ENCODE measurements around the gene RPS21.

Gene RPS21

GRCh38 chr20:62378215-62378614 is 8.7 kb upstream of the RPS21 start:
- DNase-seq (ENCODE audit: low spot score), result no peak

GRCh38 chr20:62381202-62381797 is 5.6 kb upstream of the RPS21 start:
- no peak for DNase-seq (ENCODE audit: low spot score)

- DNase-seq (ENCODE audit: low spot score), result no peak
These were observed 5.1 kb upstream of the RPS21 start for GRCh38 chr20:62381842-62382241.

- peak; percentile 72 for DNase-seq (ENCODE audit: low spot score)
These were observed 4.4 kb upstream of the RPS21 start for GRCh38 chr20:62382306-62383198.

GRCh38 chr20:62387219-62387913 is 463 bp downstream of the RPS21 start:
- DNase-seq (ENCODE audit: low spot score), result no peak

GRCh38 chr20:62387933-62388635 is 1.2 kb downstream of the RPS21 start:
- DNase-seq (ENCODE audit: low spot score), result no peak

GRCh38 chr20:62388839-62389600 is 2.1 kb downstream of the RPS21 start:
- DNase-seq (ENCODE audit: low spot score), result no peak

GRCh38 chr20:62389601-62390087 is 2.7 kb downstream of the RPS21 start:
- DNase-seq (ENCODE audit: low spot score), result no peak

GRCh38 chr20:62390317-62391164 is 3.6 kb downstream of the RPS21 start:
- no peak for DNase-seq (ENCODE audit: low spot score)

GRCh38 chr20:62391165-62392076 is 4.5 kb downstream of the RPS21 start:
- no peak for DNase-seq (ENCODE audit: low spot score)

- DNase-seq (ENCODE audit: low spot score), result no peak
These were observed 5.1 kb downstream of the RPS21 start for GRCh38 chr20:62392077-62392418.

- no peak for DNase-seq (ENCODE audit: low spot score)
These were observed 5.9 kb downstream of the RPS21 start for GRCh38 chr20:62392621-62393334.

GRCh38 chr20:62393335-62393665 is 6.4 kb downstream of the RPS21 start:
- DNase-seq (ENCODE audit: low spot score), result no peak

- no peak for DNase-seq (ENCODE audit: low spot score)
These were observed 6.9 kb downstream of the RPS21 start for GRCh38 chr20:62393830-62394229.

- DNase-seq (ENCODE audit: low spot score), result no peak
These were observed 7.6 kb downstream of the RPS21 start for GRCh38 chr20:62394248-62395245.

- DNase-seq (ENCODE audit: low spot score), result no peak
These were observed 8.7 kb downstream of the RPS21 start for GRCh38 chr20:62395311-62396242.

Measured in pons (tissue), 1 donor.